Astrocyte of the cerebellum (primary cell): ENCODE data around the gene PIGS.

ENCODE experiments used
- DNase-seq: peaks from one replicate; pipeline ENCODE4 v3.0.0-alpha.2; 2011; ENCODE audit warnings: low read depth
- H3K4me3 ChIP-seq: 2 replicates; pipeline ENCODE4 v1.5.1; 2011; ENCODE audit warnings: mild to moderate bottlenecking, low read depth, low read length, moderate library complexity
- CTCF ChIP-seq: IDR thresholded peaks from 2 replicates; pipeline ENCODE4 v1.5.1; 2012; ENCODE audit warnings: low read length, low read depth, moderate library complexity, mild to moderate bottlenecking; ENCODE audit errors: missing control alignments
- in situ Hi-C: cut with HindIII; loops from 2 replicates; pipeline ENCODE4 v1.10.0; 2017; ENCODE audit warnings: low sequenced_read_pairs

The PIGS gene

GRCh38 chr17:28506763-28507487 lies 64.4 kb downstream of the PIGS start:
- H3K4me3 ChIP-seq: no peak overlapping the region
- no peak for DNase-seq
- in situ Hi-C loops: no loop called here
- TF ChIP-seq CTCF: no peak

- no peak within 1 kb of the TSS for H3K4me3 ChIP-seq
- in situ Hi-C loops: no loop called here
- TF ChIP-seq CTCF: no peak
- DNase-seq: no peak
These were observed 65.2 kb downstream of the PIGS start, which contains the start of gene FOXN1 for GRCh38 chr17:28505986-28506665. FOXN1 (plus strand) TSS chr17:28506348; CDS start chr17:28523970, 17,622 bp downstream.

- H3K4me3 ChIP-seq: no peak overlapping the region
- in situ Hi-C loops: no loop called here
- TF ChIP-seq CTCF: no peak
- no peak for DNase-seq
These were observed 67.9 kb downstream of the PIGS start for GRCh38 chr17:28503420-28503819.
